Measurements from ENCODE around the gene BOD1L1. TPM values are rescaled to one million over a fixed set of nuclear protein-coding genes. Genes with fewer than 3 reads are reported as not detected.

BOD1L1 gene
- total and polyA plus RNA-seq, 2 experiments from 2014 or later = 11.9 to 29.1 TPM

- H3K9me2 ChIP-seq (replicated peaks; ENCODE audit: insufficient read depth) = no peaks in the 10 kb centered on the region
These were observed 86.9 kb downstream of the BOD1L1 start for GRCh38 chr4:13540446-13541175.

DNA sequence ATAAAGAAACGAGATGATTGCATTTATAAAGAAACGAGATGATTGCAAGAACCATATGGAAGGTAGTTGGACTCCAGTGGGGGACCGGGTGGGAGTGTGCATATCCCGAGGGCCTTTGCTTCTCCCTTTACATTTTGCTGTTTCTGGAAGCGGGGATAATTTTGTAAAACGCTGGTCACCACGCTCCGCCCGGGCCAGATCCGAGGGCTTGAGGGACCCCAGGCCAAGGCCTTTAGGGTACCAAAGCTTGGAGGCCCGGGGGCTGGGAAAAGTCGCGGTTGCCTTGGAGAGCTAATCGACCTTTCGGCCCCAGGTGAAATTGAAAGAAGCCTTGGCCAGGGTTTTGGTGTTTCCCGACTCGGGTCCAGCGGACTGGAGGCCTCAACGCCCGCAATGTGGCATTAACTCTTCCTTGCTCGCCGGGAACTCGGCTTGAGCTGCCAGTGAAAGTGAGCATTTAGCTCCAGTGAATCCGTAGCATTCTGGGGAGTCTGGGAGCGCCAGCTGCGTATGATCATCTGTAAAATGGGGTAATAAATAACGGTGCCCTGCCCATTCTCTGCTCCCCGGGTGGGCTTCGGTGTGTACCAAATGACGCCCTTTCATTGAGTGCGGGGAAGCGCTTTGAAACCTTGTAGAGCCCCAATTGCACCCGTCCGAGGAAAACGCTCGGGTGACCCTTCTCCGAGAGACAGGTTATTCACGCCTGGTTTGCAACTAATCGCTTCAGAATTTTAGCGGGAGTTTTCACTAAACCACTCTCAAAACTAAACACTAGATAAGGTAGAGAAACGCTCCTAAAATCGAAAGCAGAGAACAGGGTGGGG lies 87.7 kb downstream of the BOD1L1 start:
- no peaks in the 10 kb centered on the region for H3K36me3 ChIP-seq (replicated peaks; ENCODE audit: insufficient read depth, low read depth)
- 11% methylated on average over 42 of the region's 42 CpGs for WGBS (ENCODE audit: low lambda C conversion rate, missing lambda C conversion rate)
- no peaks in the 10 kb centered on the region for H3K9me2 ChIP-seq (replicated peaks; ENCODE audit: insufficient read depth)
- H4K20me1 ChIP-seq (ENCODE audit: insufficient read depth, poor library complexity, severe bottlenecking) = no peaks in the 10 kb centered on the region
- no peak for DNase-seq (ENCODE audit: low spot score)
- H3K4me1 ChIP-seq (ENCODE audit: insufficient read depth) = peaks cover 9% of the 10 kb centered on the region
- H3K27ac ChIP-seq = no peak overlapping the region
- TF ChIP-seq EZH2 (IDR thresholded peaks at IDR 0.05; ENCODE audit: borderline replicate concordance) = peak; percentile 65
- TF ChIP-seq EZH2phosphoT487 (IDR thresholded peaks at IDR 0.05; ENCODE audit: low read depth, severe bottlenecking, unreplicated experiment) = peak; percentile 29
- TF ChIP-seq CTCF (IDR thresholded peaks at IDR 0.05; ENCODE audit: poor library complexity) = no peak
- no peak overlapping the region for H3K4me3 ChIP-seq
- no peaks in the 10 kb centered on the region for H3K9me3 ChIP-seq (ENCODE audit: low read depth)
- H2AFZ ChIP-seq = no peak overlapping the region
- H3K27me3 ChIP-seq = peaks cover 96% of the 10 kb centered on the region
- H3K4me2 ChIP-seq = peak overlapping the region; percentile 43
- H3K79me2 ChIP-seq = no peaks in the 10 kb centered on the region

More at GRCh38 chr4:13540446-13541175, 86.9 kb downstream of the BOD1L1 start:
- Histone ChIP-seq H4K20me1 (ENCODE audit: insufficient read depth, poor library complexity, severe bottlenecking) (no peaks in the 10 kb centered on the region), H3K36me3 (replicated peaks; ENCODE audit: insufficient read depth, low read depth) (no peaks in the 10 kb centered on the region), H3K27ac (no peak overlapping the region), H2AFZ (no peak overlapping the region), H3K4me3 (no peak overlapping the region), H3K9me3 (ENCODE audit: low read depth) (no peaks in the 10 kb centered on the region), H3K4me1 (ENCODE audit: insufficient read depth) (peaks cover 9% of the 10 kb centered on the region), H3K27me3 (peaks cover 94% of the 10 kb centered on the region), H3K4me2 (no peak overlapping the region), H3K79me2 (no peaks in the 10 kb centered on the region)
- DNase-seq (ENCODE audit: low spot score) = no peak
- TF ChIP-seq EZH2phosphoT487 (IDR thresholded peaks at IDR 0.05; ENCODE audit: low read depth, severe bottlenecking, unreplicated experiment) = peak; percentile 71
- TF ChIP-seq EZH2 (IDR thresholded peaks at IDR 0.05; ENCODE audit: borderline replicate concordance) = peak; percentile 56
- no peak for TF ChIP-seq CTCF (IDR thresholded peaks at IDR 0.05; ENCODE audit: poor library complexity)
- 15% methylated on average over 23 of the region's 23 CpGs for WGBS (ENCODE audit: low lambda C conversion rate, missing lambda C conversion rate)

DNA sequence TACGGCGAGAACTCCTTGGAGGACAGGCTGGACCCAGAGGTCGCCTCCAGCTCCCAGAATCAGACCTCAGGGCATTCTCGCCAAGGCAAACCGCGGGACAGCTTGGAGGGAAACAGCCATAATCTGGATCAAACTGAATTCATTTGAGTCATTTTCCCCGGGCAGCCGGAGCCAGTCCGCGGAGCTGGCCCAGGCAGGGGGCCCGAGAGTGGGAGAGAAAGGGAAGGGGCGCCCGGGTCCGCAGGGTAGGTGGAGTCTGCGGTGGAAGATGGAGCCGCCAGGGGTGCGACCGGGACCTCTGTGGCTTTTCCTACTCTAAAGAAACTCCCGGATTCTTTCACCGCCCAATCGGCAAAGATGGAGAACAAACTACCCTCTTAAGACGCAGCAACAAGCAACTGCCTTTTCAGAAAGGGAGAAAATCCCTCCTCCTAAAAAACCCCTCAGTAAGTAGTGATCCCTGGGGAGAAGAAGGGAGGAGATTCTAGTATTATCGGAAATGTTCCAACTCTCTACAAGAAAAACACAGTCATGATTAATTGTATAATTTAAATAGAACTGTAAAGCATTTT lies 88.4 kb downstream of the BOD1L1 start:
- no peak for DNase-seq (ENCODE audit: low spot score)
- Histone ChIP-seq H3K9me2 (replicated peaks; ENCODE audit: insufficient read depth) (no peaks in the 10 kb centered on the region), H4K20me1 (ENCODE audit: insufficient read depth, poor library complexity, severe bottlenecking) (no peaks in the 10 kb centered on the region), H3K27me3 (peaks cover 100% of the 10 kb centered on the region), H3K9me3 (ENCODE audit: low read depth) (no peaks in the 10 kb centered on the region), H3K36me3 (replicated peaks; ENCODE audit: insufficient read depth, low read depth) (no peaks in the 10 kb centered on the region), H2AFZ (peak overlapping the region; percentile 11), H3K79me2 (no peaks in the 10 kb centered on the region), H3K4me1 (ENCODE audit: insufficient read depth) (peaks cover 9% of the 10 kb centered on the region), H3K4me2 (peak overlapping the region; percentile 60), H3K4me3 (no peak overlapping the region), H3K27ac (no peak overlapping the region)
- TF ChIP-seq EZH2 (IDR thresholded peaks at IDR 0.05; ENCODE audit: borderline replicate concordance) (peak; percentile 79), CTCF (IDR thresholded peaks at IDR 0.05; ENCODE audit: poor library complexity) (no peak)
- 9% methylated on average over 23 of the region's 23 CpGs for WGBS (ENCODE audit: low lambda C conversion rate, missing lambda C conversion rate)
